ENCODE data around the gene NPVF.
A peak's percentile ranks its signal among the peaks of the same experiment; 100 is the strongest.

The NPVF gene

GRCh38 chr7:25228386-25228785 is at the start of gene NPVF:
NPVF (minus strand) TSS chr7:25228486; CDS start chr7:25228439, 47 bp downstream.
- no peak for DNase-seq (ENCODE audit: low read depth in 3 of 3)

GRCh38 chr7:25272265-25272664 is 44.0 kb upstream of the NPVF start:
- DNase-seq (ENCODE audit: low read depth in 3 of 3), result no peak

- DNase-seq (ENCODE audit: low read depth in 3 of 3), result no peak
Observed at GRCh38 chr7:25263337-25263736, 35.1 kb upstream of the NPVF start.

- DNase-seq (ENCODE audit: low read depth in 3 of 3), result no peak
Observed at GRCh38 chr7:25262586-25262985, 34.3 kb upstream of the NPVF start.

GRCh38 chr7:25261545-25262140 is 33.4 kb upstream of the NPVF start:
- DNase-seq (ENCODE audit: low read depth in 3 of 3), result no peak

- DNase-seq (ENCODE audit: low read depth in 3 of 3), result no peak
Observed at GRCh38 chr7:25260862-25261494, 32.7 kb upstream of the NPVF start.

GRCh38 chr7:25259487-25260243 is 31.4 kb upstream of the NPVF start:
- peak; percentile 5 to 44 (median 32) for DNase-seq (ENCODE audit: low read depth in 3 of 3)

- no peak for DNase-seq (ENCODE audit: low read depth in 3 of 3)
Observed at GRCh38 chr7:25256333-25256819, 28.1 kb upstream of the NPVF start.

- DNase-seq (ENCODE audit: low read depth in 3 of 3), result no peak
Observed at GRCh38 chr7:25255611-25256332, 27.5 kb upstream of the NPVF start.

- no peak for DNase-seq (ENCODE audit: low read depth in 3 of 3)
Observed at GRCh38 chr7:25254604-25255003, 26.3 kb upstream of the NPVF start.

GRCh38 chr7:25253714-25254113 is 25.4 kb upstream of the NPVF start:
- no peak for DNase-seq (ENCODE audit: low read depth in 3 of 3)

GRCh38 chr7:25250386-25250785 is 22.1 kb upstream of the NPVF start:
- no peak for DNase-seq (ENCODE audit: low read depth in 3 of 3)

- no peak for DNase-seq (ENCODE audit: low read depth in 3 of 3)
Observed at GRCh38 chr7:25249772-25250171, 21.5 kb upstream of the NPVF start.

GRCh38 chr7:25246306-25246705 is 18.0 kb upstream of the NPVF start:
- DNase-seq (ENCODE audit: low read depth in 3 of 3), result no peak

- no peak for DNase-seq (ENCODE audit: low read depth in 3 of 3)
Observed at GRCh38 chr7:25244254-25245033, 16.2 kb upstream of the NPVF start.

- DNase-seq (ENCODE audit: low read depth in 3 of 3), result no peak
Observed at GRCh38 chr7:25242678-25243077, 14.4 kb upstream of the NPVF start.

- no peak for DNase-seq (ENCODE audit: low read depth in 3 of 3)
Observed at GRCh38 chr7:25240896-25241295, 12.6 kb upstream of the NPVF start.

GRCh38 chr7:25240340-25240739 is 12.1 kb upstream of the NPVF start:
- DNase-seq (ENCODE audit: low read depth in 3 of 3), result no peak

GRCh38 chr7:25239888-25240287 is 11.6 kb upstream of the NPVF start:
- DNase-seq (ENCODE audit: low read depth in 3 of 3), result no peak

GRCh38 chr7:25238066-25238725 is 9.9 kb upstream of the NPVF start:
- no peak for DNase-seq (ENCODE audit: low read depth in 3 of 3)

- no peak for DNase-seq (ENCODE audit: low read depth in 3 of 3)
Observed at GRCh38 chr7:25235471-25235870, 7.2 kb upstream of the NPVF start.
